Lung (tissue), 12 donors: ENCODE results near the gene FAM3D. TPM values are rescaled to one million over a fixed set of nuclear protein-coding genes. Genes with fewer than 3 reads are reported as not detected.
A peak's percentile ranks its signal among the peaks of the same experiment; 100 is the strongest.

Source experiments
- ATAC-seq: fragments of 200-7000 bp; cut with Tn5 transposase; one replicate; pipeline ENCODE4 v1.9.1; 2020; ENCODE audit warnings: moderate number of reproducible peaks; ENCODE audit not compliant: insufficient read depth, low FRiP score
- DNase-seq, 3 donors: peaks; one replicate each; pipeline ENCODE4 v3.0.0-alpha.2; 2013 to 2017
- H3K27ac ChIP-seq, 2 donors: one replicate each; pipeline ENCODE4 v1.5.1; 2013; ENCODE audit warnings: mild to moderate bottlenecking in 2 of 2, moderate library complexity in 2 of 2, control low read depth in 1 of 2, inconsistent platforms in 1 of 2, low read depth in 1 of 2, low read length in 1 of 2
- H3K27me3 ChIP-seq, 3 donors: one replicate each; pipeline ENCODE4 v1.5.1; 2013; ENCODE audit warnings: low read length in 2 of 3; ENCODE audit not compliant: control insufficient read depth in 3 of 3, insufficient read depth in 3 of 3
- H3K36me3 ChIP-seq, 4 donors: one replicate each; pipeline ENCODE4 v1.5.1; 2013; ENCODE audit warnings: low read length in 4 of 4, mild to moderate bottlenecking in 1 of 4, moderate library complexity in 1 of 4; ENCODE audit not compliant: control insufficient read depth in 4 of 4, insufficient read depth in 4 of 4
- H3K4me1 ChIP-seq, 5 donors: one replicate each; pipeline ENCODE4 v1.5.1; 2013; ENCODE audit warnings: low read length in 5 of 5, mild to moderate bottlenecking in 2 of 5, moderate library complexity in 1 of 5; ENCODE audit not compliant: control insufficient read depth in 5 of 5, insufficient read depth in 5 of 5
- H3K4me3 ChIP-seq: one replicate; pipeline ENCODE4 v1.5.1; 2013; ENCODE audit warnings: mild to moderate bottlenecking, control low read depth, moderate library complexity
- H3K9ac ChIP-seq, 2 donors: one replicate each; pipeline ENCODE4 v1.5.1; 2013; ENCODE audit warnings: low read length in 2 of 2, control low read depth in 1 of 2; ENCODE audit not compliant: insufficient read depth in 1 of 2
- H3K9me3 ChIP-seq, 4 donors: one replicate each; pipeline ENCODE4 v1.5.1; 2013; ENCODE audit warnings: low read length in 3 of 4, mild to moderate bottlenecking in 1 of 4, moderate library complexity in 1 of 4; ENCODE audit not compliant: control insufficient read depth in 4 of 4, insufficient read depth in 3 of 4
- WGBS, 2 donors: extraction: QIAGEN DNeasy Blood & Tissue Kit; methylation state at CpG; one replicate each; pipeline ENCODE4 v1.1.7; 2013; 5-methylcytosine and 5-hydroxymethylcytosine counted together
- polyA plus RNA-seq, 2 donors: library from polyadenylated mRNA; stranded (reverse); fragments of 200-250 nt; gene quantifications; one replicate each; pipeline ENCODE4 v1.2.1, GENCODE V29; 2013
- total RNA-seq, 2 donors: library from RNA; depleted of rRNA in 1 of 2; stranded (reverse); fragments of >200 nt in 1 of 2; gene quantifications; one replicate each; pipeline ENCODE4 v1.2.1, GENCODE V29; 2014 to 2021
- TF ChIP-seq, protein P1 (sequence below): IDR thresholded peaks from 2 replicates; pipeline ENCODE4 v1.5.1; 2012; ENCODE audit warnings: mild to moderate bottlenecking; ENCODE audit errors: control extremely low read depth, extremely low read depth
- donor health status: control.
- donor health status: control.
- donor health status: Bipolar disorder and iron deficiency.
- donor health status: healthy.
- donor health status: DM: yes; HTN: yes; CAD: no.

Gene FAM3D
- total and polyA plus RNA-seq, 4 donors: 3.2 to 15.1 (median 11.6) TPM

DNA sequence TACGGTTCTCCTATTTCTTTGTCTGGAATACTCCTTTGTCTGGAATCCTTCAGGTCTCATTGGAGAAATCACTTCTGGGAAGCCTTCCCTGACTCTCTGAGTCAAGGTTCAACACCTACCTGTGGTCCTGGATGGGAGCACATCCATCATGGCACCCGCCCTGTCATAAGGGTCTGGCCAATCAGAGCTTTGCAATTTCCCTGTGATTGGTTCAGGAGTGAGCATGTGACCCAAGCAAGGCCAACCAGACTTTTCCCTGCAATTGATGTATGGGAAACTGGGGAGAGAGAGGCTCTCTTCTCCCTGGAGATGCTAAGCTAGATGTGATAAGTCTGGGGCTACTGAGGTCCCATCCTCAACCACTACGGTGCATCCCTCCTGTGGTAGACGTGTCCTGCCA lies 8.1 kb downstream of the FAM3D start:
- WGBS, 2 donors: 84 to 98% methylated on average over 4 of the region's 4 CpGs
- Histone ChIP-seq H3K27ac (no peak overlapping the region), H3K9ac (no peak overlapping the region), H3K36me3 (no peaks in the 10 kb centered on the region), H3K27me3 (no peaks in the 10 kb centered on the region), H3K9me3 (peaks cover 0 to 3% (median 0%) of the 10 kb centered on the region in 4 donors), H3K4me3 (no peak overlapping the region), H3K4me1 (no peaks in the 10 kb centered on the region)
- DNase-seq: no peak
- ATAC-seq: no peak
- TF ChIP-seq, protein P1, sequence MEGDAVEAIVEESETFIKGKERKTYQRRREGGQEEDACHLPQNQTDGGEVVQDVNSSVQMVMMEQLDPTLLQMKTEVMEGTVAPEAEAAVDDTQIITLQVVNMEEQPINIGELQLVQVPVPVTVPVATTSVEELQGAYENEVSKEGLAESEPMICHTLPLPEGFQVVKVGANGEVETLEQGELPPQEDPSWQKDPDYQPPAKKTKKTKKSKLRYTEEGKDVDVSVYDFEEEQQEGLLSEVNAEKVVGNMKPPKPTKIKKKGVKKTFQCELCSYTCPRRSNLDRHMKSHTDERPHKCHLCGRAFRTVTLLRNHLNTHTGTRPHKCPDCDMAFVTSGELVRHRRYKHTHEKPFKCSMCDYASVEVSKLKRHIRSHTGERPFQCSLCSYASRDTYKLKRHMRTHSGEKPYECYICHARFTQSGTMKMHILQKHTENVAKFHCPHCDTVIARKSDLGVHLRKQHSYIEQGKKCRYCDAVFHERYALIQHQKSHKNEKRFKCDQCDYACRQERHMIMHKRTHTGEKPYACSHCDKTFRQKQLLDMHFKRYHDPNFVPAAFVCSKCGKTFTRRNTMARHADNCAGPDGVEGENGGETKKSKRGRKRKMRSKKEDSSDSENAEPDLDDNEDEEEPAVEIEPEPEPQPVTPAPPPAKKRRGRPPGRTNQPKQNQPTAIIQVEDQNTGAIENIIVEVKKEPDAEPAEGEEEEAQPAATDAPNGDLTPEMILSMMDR: no peak

DNA sequence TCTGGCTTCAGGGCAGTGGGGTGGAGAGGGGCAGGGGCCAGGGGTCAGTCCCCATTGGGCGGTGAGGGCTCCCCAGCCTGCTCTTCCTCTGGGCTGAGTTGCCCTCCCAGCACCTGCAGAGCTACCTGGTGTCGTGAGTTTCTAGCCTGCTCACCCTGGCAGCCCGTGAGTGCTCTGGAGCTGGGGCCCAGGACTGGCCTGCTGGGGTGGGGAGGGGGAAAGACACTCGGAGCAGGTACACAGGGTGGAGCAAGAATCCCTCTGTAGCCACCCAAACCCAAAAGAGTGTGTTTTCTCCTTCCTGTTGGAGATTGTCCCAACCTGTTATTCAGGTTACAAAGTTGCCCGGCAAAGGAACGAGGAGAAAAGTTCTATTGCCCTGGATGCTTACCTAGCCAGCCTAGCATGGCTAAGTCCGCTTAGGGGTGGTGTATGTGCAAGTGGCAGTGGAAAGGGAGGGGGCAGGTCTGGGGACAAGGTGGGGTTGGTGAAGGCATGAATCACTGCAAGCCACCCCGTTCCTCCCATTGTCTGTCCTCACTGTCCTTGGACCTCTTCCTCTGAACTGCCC lies 8.9 kb downstream of the FAM3D start:
- H3K27me3 ChIP-seq: no peaks in the 10 kb centered on the region
- no peaks in the 10 kb centered on the region for H3K4me1 ChIP-seq
- ATAC-seq (no peak), DNase-seq (peak; percentile 32 to 72 (median 39))
- 69 to 79% methylated on average over 8 of the region's 8 CpGs for WGBS, 2 donors
- H3K9ac ChIP-seq: no peak overlapping the region
- H3K9me3 ChIP-seq: peaks cover 0 to 3% (median 0%) of the 10 kb centered on the region in 4 donors
- TF ChIP-seq, protein P1: no peak
- no peaks in the 10 kb centered on the region for H3K36me3 ChIP-seq
- no peak overlapping the region for H3K27ac ChIP-seq
- no peak overlapping the region for H3K4me3 ChIP-seq

DNA sequence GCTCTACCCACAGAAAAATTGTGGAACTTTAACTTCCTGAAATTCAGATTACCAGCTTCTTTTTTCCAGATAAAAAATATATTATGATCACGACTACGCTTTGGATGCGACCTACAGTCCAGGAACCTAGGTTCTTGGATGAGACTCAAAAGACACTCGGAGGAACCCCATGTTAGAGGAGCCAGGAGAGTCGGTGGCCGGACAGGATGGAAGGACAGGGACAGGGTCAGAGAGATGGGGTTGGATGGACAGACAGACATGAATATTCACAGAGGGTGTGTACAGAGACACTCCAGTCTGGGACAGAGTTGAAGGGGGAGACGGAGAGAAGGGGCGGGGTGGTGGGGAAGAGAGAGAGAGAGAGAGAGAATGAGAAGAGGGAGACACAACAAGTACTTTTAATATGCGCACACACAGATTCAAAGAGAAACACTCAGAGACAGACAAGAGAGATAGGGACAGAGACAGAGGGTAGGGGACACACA lies 9.5 kb downstream of the FAM3D start:
- Histone ChIP-seq H3K4me3 (no peak overlapping the region), H3K9ac (no peak overlapping the region), H3K4me1 (no peaks in the 10 kb centered on the region), H3K36me3 (no peaks in the 10 kb centered on the region), H3K27me3 (no peaks in the 10 kb centered on the region), H3K9me3 (peaks cover 0 to 3% (median 0%) of the 10 kb centered on the region in 4 donors), H3K27ac (no peak overlapping the region)
- DNase-seq (no peak), ATAC-seq (no peak)
- 73 to 78% methylated on average over 9 of the region's 9 CpGs for WGBS, 2 donors
- TF ChIP-seq, protein P1: no peak

DNA sequence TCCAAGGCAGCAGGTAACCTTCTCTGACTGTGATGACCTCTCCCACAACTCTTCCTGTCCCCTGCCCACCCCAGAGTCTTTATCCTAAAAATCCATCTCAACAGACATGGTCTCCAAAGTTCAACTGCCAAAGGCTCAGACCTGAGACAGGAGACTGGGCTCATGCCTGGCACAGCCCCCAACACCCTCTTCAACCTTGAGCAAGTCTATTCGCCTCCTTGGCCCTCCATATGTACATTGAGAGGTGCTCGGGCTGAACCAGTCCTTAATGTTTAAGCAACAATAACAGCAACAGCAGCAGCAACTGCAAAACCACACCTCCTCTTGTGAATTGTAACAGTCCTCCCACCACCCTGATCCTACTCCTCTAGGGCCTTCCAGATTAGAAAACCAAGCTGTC lies 9.9 kb downstream of the FAM3D start:
- no peak overlapping the region for H3K9ac ChIP-seq
- H3K9me3 ChIP-seq: peaks cover 0 to 3% (median 0%) of the 10 kb centered on the region in 4 donors
- 72 to 76% methylated on average over 2 of the region's 2 CpGs for WGBS, 2 donors
- no peak for DNase-seq
- no peak for ATAC-seq
- H3K4me1 ChIP-seq: no peaks in the 10 kb centered on the region
- TF ChIP-seq, protein P1: no peak
- no peak overlapping the region for H3K27ac ChIP-seq
- H3K27me3 ChIP-seq: no peaks in the 10 kb centered on the region
- no peaks in the 10 kb centered on the region for H3K36me3 ChIP-seq
- no peak overlapping the region for H3K4me3 ChIP-seq
